Activated CD8-positive, alpha-beta memory T cell treated with anti-CD3 and anti-CD28 coated beads, Interleukin-2, amount 10 ng/mL, durations not matched to agents 7 days and 5 days (primary cell): ENCODE results near the gene MAST4. TPM values are rescaled to one million over a fixed set of nuclear protein-coding genes. Genes with fewer than 3 reads are reported as not detected.

Experiments used
- ATAC-seq: fragments of 150-1000 bp; cut with Tn5 transposase; one replicate; pipeline ENCODE4 v1.10.0; 2021; ENCODE audit warnings: moderate library complexity
- CTCF ChIA-PET: fragments of 350-600 bp; sonication (Branson Sonifier 250); formaldehyde crosslinking; loops from one replicate; lab custom pipeline; 2021; ENCODE audit warnings: antibody characterized with exemption; lab: Charles Lee
- DNase-seq: peaks from one replicate; pipeline ENCODE4 v3.0.0-alpha.2; 2020
- H3K27ac Mint-ChIP-seq: one replicate; pipeline ENCODE4 v1.8.0; 2021; ENCODE audit warnings: mild to moderate bottlenecking, mixed read lengths
- H3K27me3 Mint-ChIP-seq: one replicate; pipeline ENCODE4 v1.8.0; 2021; ENCODE audit warnings: mixed read lengths
- H3K36me3 Mint-ChIP-seq: one replicate; pipeline ENCODE4 v1.8.0; 2021; ENCODE audit warnings: mild to moderate bottlenecking, mixed read lengths
- H3K4me1 Mint-ChIP-seq: one replicate; pipeline ENCODE4 v1.8.0; 2021; ENCODE audit warnings: mixed read lengths
- H3K4me3 Mint-ChIP-seq: one replicate; pipeline ENCODE4 v1.8.0; 2021; ENCODE audit warnings: mild to moderate bottlenecking, moderate library complexity, mixed read lengths
- H3K9me3 Mint-ChIP-seq: one replicate; pipeline ENCODE4 v1.8.0; 2022; ENCODE audit warnings: low read depth, mixed read lengths
- total RNA-seq, 2 experiments: library from RNA; stranded (reverse); gene quantifications; one replicate each; pipeline ENCODE4 v1.2.3, GENCODE V29; 2021

The MAST4 gene
- total RNA-seq, 2 experiments from 2014 or later: 21.6 to 25.2 TPM

GRCh38 chr5:67193439-67193807 is 597.2 kb downstream of the MAST4 start:
- peaks cover 17% of the 10 kb centered on the region for H3K36me3 Mint-ChIP-seq
- ATAC-seq: no peak
- H3K9me3 Mint-ChIP-seq: no peaks in the 10 kb centered on the region
- H3K4me3 Mint-ChIP-seq: no peak overlapping the region
- H3K27me3 Mint-ChIP-seq: no peaks in the 10 kb centered on the region
- DNase-seq: no peak
- CTCF ChIA-PET: interaction anchor here (1.2 to 1.6 kb wide), 3 partner anchors 10 to 24 kb away, joined by 3 read pairs; no protein-coding TSS in a partner anchor
- peaks cover 20% of the 10 kb centered on the region for H3K4me1 Mint-ChIP-seq
- no peak overlapping the region for H3K27ac Mint-ChIP-seq

- no peaks in the 10 kb centered on the region for H3K27me3 Mint-ChIP-seq
- peaks cover 4% of the 10 kb centered on the region for H3K9me3 Mint-ChIP-seq
- H3K27ac Mint-ChIP-seq: no peak overlapping the region
- H3K4me3 Mint-ChIP-seq: no peak overlapping the region
- peaks cover 21% of the 10 kb centered on the region for H3K4me1 Mint-ChIP-seq
- ATAC-seq (no peak), DNase-seq (no peak)
- CTCF ChIA-PET: interaction anchor here (1.2 to 1.3 kb wide), 2 partner anchors 9 to 25 kb away, joined by 3 read pairs; no protein-coding TSS in a partner anchor
- H3K36me3 Mint-ChIP-seq: peaks cover 22% of the 10 kb centered on the region
Measured at GRCh38 chr5:67194166-67194565, 598.0 kb downstream of the MAST4 start.

DNA sequence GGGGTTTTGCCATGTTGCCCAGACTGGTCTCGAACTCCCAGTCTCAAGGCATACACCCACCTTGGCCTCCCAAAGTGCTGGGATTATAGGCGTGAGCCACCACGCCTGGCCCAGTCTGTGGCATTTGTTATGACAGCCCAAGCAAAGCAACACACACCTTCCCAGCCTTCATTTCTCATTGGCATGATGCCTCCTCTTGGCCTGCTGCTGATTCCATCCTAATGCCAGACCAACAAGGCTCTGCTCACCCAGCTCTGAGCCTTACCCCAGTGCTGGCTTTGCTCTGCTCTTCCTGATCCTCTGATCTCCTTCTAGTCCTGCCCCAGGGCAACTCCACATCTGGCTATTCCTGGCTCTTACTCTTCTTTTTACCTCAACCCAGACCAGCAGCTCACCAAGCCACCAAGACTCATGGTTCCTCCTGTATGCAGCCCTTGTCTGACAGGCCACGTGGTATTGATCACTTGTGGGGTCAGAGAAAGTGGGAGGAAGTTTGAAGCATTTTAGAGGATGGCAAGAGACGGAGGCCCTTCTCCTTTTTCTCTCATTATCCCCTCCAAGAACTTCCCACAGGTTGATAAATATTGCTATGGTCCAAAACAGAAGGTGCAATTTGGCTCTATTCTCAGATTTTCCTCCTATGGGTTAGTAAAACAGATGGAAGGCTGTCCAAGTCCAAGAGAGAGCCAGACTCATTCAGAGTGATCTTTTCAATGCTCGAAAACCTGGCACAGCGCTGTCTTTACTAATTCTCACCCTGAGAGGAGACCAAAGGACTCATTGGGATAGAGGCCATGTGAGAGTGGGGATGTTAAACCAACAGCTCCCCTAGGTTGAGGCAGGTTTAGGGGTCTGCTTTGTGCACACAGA is 599.4 kb downstream of the MAST4 start:
- Mint-ChIP-seq H3K4me3 (no peak overlapping the region), H3K4me1 (peaks cover 33% of the 10 kb centered on the region), H3K27ac (no peak overlapping the region), H3K9me3 (peaks cover 4% of the 10 kb centered on the region), H3K36me3 (peaks cover 28% of the 10 kb centered on the region), H3K27me3 (no peaks in the 10 kb centered on the region)
- CTCF ChIA-PET: interaction anchor here (24.1 kb wide), 1 partner anchor 33 kb away, joined by 521 read pairs; no protein-coding TSS in a partner anchor
- DNase-seq: no peak
- no peak for ATAC-seq

- H3K36me3 Mint-ChIP-seq: peaks cover 35% of the 10 kb centered on the region
- CTCF ChIA-PET: interaction anchor here (1.1 to 24.1 kb wide), 4 partner anchors 11 to 34 kb away, joined by 3 to 521 read pairs (median 4); no protein-coding TSS in a partner anchor
- ATAC-seq (no peak), DNase-seq (no peak)
- peaks cover 42% of the 10 kb centered on the region for H3K4me1 Mint-ChIP-seq
- no peaks in the 10 kb centered on the region for H3K27me3 Mint-ChIP-seq
- H3K9me3 Mint-ChIP-seq: peaks cover 5% of the 10 kb centered on the region
- no peak within 1 kb of the TSS for H3K4me3 Mint-ChIP-seq
- no peak within 1 kb of the TSS for H3K27ac Mint-ChIP-seq
Measured at GRCh38 chr5:67196537-67197059, 600.4 kb downstream of the MAST4 start, which contains the start of gene CD180. CD180 (minus strand) TSS chr5:67196799; CDS start chr5:67196641, 158 bp downstream.

DNA sequence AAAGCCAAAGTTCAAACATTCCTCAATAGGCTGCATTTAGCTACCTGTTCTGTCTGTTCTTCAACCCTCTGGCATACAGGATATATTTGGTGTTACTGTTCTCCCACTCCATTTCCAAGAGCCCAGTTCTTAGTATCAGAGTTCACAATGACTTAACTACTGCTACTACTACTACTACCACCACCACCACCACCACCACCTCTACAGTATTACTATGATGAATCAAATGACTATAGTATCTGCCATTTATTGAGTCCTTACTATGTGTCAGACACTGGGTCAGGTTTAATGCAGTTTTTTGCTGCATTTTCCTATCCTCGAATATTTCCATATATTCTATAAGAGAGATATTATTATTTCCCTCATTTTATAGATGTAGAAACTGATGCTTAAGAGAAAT is 601.3 kb downstream of the MAST4 start:
- Mint-ChIP-seq H3K9me3 (peaks cover 5% of the 10 kb centered on the region), H3K4me1 (peaks cover 50% of the 10 kb centered on the region), H3K27me3 (no peaks in the 10 kb centered on the region), H3K27ac (no peak overlapping the region), H3K4me3 (no peak overlapping the region), H3K36me3 (peaks cover 37% of the 10 kb centered on the region)
- CTCF ChIA-PET: interaction anchor here (1.1 to 24.1 kb wide), 5 partner anchors 8 to 35 kb away, joined by 3 to 521 read pairs (median 4); no protein-coding TSS in a partner anchor
- DNase-seq (no peak), ATAC-seq (peak; percentile 39)

DNA sequence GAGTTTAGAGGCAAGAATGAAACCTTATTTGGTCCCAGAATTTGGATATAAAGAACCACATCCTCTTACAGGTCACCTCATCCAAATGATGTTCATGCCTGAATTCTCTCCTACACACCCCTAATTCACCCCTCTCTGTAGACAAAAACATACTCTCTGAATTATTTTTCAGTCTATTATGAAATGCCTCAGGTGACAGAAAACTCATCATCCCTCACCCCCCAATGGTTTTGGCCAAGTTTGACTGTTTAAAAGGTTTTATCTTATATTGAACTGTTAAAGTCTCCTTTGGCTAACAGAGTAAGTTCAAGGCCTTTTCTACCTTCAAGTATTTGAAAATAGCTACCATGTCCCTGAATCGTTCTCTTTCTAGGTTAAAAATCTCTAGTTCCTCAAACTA is 602.7 kb downstream of the MAST4 start:
- Mint-ChIP-seq H3K36me3 (peaks cover 42% of the 10 kb centered on the region), H3K4me1 (peaks cover 62% of the 10 kb centered on the region), H3K4me3 (no peak overlapping the region), H3K9me3 (peaks cover 5% of the 10 kb centered on the region), H3K27ac (peak overlapping the region; percentile 80), H3K27me3 (no peaks in the 10 kb centered on the region)
- ATAC-seq: no peak
- no peak for DNase-seq
- CTCF ChIA-PET: interaction anchor here (1.4 to 24.1 kb wide), 2 partner anchors 17 to 36 kb away, joined by 3 to 521 read pairs; no protein-coding TSS in a partner anchor

DNA sequence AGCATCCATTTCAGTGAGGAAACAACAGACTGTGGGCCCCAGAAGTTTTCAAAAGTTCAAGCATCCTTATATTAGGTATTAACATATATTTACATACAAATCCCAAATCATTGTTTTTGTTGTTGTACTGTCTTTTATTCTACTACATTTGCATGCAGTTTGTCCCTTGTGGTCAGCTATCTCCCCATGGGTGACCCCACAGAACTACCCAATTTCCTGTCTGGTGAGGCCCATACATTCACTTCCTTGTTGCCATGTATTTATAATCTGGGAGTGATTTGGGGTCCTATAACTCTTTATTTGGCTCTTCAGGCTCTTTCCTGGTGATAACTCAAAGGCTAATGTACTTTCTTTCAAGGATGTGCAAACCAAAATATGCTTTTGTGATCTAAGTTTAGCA is 603.7 kb downstream of the MAST4 start:
- CTCF ChIA-PET: interaction anchor here (1.0 to 24.1 kb wide), 3 partner anchors 18 to 213 kb away, joined by 3 to 521 read pairs (median 3); no protein-coding TSS in a partner anchor
- Mint-ChIP-seq H3K27me3 (no peaks in the 10 kb centered on the region), H3K4me1 (peaks cover 71% of the 10 kb centered on the region), H3K4me3 (no peak overlapping the region), H3K36me3 (peaks cover 44% of the 10 kb centered on the region), H3K27ac (peak overlapping the region; percentile 80), H3K9me3 (peaks cover 5% of the 10 kb centered on the region)
- DNase-seq: peak; percentile 58
- no peak for ATAC-seq

DNA sequence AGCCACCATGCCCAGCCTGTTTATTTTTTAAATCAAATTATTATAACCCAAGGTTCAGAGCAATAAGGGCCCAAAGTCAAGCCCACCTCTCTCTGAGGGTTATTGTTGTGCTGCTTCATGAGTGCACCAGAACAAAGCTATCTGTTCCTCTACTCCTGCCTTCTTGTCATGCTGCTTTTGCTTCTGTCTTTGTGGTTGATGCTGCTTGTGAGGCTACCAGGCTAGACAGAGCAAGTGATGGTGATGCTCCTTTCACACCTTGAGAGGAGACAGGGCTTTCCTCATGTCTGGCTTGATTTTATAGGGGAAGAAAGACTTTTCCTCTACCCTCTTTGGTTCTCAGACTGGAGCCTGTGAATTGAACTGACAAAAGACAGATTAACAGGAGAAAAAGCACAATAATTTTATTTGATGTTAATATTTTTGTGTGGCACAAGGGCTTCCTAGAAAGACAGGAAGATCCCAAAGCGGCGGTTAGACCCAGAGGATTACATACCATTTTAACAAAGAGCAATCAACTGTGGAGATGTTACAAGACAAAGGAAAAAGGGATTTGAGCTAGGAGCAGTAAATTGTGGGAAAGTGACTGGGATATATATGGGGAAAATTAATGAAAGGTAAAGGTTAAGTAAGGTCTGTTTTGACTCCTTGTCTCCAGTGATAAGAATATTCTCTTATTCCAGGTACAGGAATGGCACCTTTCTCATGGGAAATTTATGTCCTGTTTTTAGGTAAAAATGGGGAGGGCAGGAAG is 604.8 kb downstream of the MAST4 start:
- CTCF ChIA-PET: interaction anchor here (24.1 kb wide), 1 partner anchor 38 kb away, joined by 521 read pairs; no protein-coding TSS in a partner anchor
- Mint-ChIP-seq H3K4me1 (peaks cover 82% of the 10 kb centered on the region), H3K27ac (peak overlapping the region; percentile 60), H3K4me3 (no peak overlapping the region), H3K9me3 (peaks cover 5% of the 10 kb centered on the region), H3K36me3 (peaks cover 47% of the 10 kb centered on the region), H3K27me3 (no peaks in the 10 kb centered on the region)
- DNase-seq (no peak), ATAC-seq (peak; percentile 43)

DNA sequence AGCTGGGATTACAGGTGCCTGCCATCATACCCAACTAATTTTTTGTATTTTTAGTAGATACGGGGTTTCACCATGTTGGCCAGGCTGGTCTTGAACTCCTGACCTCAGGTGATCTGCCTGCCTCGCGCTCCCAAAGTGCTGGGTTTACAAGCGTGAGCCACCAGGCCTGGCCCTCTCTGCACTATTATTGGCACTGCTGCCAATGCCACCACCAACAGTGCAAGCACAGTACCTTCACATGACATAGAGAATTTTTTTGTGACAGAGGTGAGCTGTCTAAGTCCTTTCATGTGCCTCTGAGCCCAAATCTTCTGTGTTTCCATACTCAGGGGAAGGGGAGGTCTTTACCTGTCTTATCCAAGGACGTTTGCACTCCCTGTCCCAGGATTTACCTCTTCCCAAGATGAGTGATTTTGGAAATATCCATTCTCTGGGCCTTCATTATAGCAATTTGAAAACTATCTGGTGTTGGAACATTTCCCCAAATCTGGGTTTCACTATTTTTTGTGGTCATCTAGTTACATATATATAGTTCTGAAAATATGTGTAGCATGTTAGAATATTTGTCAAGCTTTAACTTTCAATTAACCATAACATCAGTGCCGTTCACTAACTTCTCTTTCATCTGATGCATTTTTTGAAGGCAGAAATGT is 605.8 kb downstream of the MAST4 start:
- DNase-seq (no peak), ATAC-seq (no peak)
- no peak overlapping the region for H3K4me3 Mint-ChIP-seq
- peaks cover 92% of the 10 kb centered on the region for H3K4me1 Mint-ChIP-seq
- CTCF ChIA-PET: interaction anchor here (0.6 to 24.1 kb wide), 2 partner anchors 19 to 39 kb away, joined by 3 to 521 read pairs; no protein-coding TSS in a partner anchor
- H3K9me3 Mint-ChIP-seq: peaks cover 5% of the 10 kb centered on the region
- peaks cover 51% of the 10 kb centered on the region for H3K36me3 Mint-ChIP-seq
- peaks cover 2% of the 10 kb centered on the region for H3K27me3 Mint-ChIP-seq
- peak overlapping the region; percentile 63 for H3K27ac Mint-ChIP-seq

GRCh38 chr5:67202828-67203227 is 606.6 kb downstream of the MAST4 start:
- CTCF ChIA-PET: interaction anchor here (24.1 kb wide), 1 partner anchor 40 kb away, joined by 521 read pairs; no protein-coding TSS in a partner anchor
- H3K4me3 Mint-ChIP-seq: no peak overlapping the region
- peaks cover 94% of the 10 kb centered on the region for H3K4me1 Mint-ChIP-seq
- no peak for DNase-seq
- H3K36me3 Mint-ChIP-seq: peaks cover 51% of the 10 kb centered on the region
- H3K27me3 Mint-ChIP-seq: peaks cover 2% of the 10 kb centered on the region
- no peak for ATAC-seq
- H3K9me3 Mint-ChIP-seq: peaks cover 5% of the 10 kb centered on the region
- peak overlapping the region; percentile 80 for H3K27ac Mint-ChIP-seq

GRCh38 chr5:67203701-67204074 is 607.5 kb downstream of the MAST4 start:
- Mint-ChIP-seq H3K27me3 (peaks cover 2% of the 10 kb centered on the region), H3K27ac (peak overlapping the region; percentile 93), H3K9me3 (peaks cover 4% of the 10 kb centered on the region)

DNA sequence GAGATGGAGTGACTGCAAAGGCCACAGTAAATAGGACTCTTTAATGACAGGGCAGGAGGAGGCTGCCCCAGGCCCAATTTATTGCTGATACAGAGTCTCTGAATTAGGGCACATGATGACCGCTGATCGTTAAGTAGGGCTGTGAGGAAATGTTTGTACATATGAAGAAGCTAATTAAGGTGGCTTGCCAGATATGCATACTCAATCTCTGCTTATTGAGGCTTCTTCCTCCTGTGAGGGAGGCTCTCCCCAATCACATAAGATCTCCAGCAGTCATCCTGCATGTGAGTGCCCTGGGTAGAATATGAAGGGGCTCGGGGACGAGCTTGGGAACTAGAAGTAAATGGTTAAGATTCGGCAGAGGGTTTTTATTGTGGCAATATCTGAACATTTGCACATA is 608.6 kb downstream of the MAST4 start:
- Mint-ChIP-seq H3K27me3 (peaks cover 2% of the 10 kb centered on the region), H3K4me3 (no peak overlapping the region), H3K36me3 (peaks cover 34% of the 10 kb centered on the region), H3K9me3 (peaks cover 2% of the 10 kb centered on the region), H3K4me1 (peaks cover 93% of the 10 kb centered on the region), H3K27ac (peak overlapping the region; percentile 93)
- no peak for DNase-seq
- CTCF ChIA-PET: interaction anchor here (1.0 to 24.1 kb wide), 4 partner anchors 11 to 42 kb away, joined by 4 to 521 read pairs (median 6); no protein-coding TSS in a partner anchor
- ATAC-seq: no peak

More at GRCh38 chr5:67203701-67204074, 607.5 kb downstream of the MAST4 start:
- no peak for ATAC-seq
- H3K36me3 Mint-ChIP-seq: peaks cover 43% of the 10 kb centered on the region
- no peak for DNase-seq
- peaks cover 93% of the 10 kb centered on the region for H3K4me1 Mint-ChIP-seq
- no peak overlapping the region for H3K4me3 Mint-ChIP-seq
- CTCF ChIA-PET: interaction anchor here (0.7 to 24.1 kb wide), 5 partner anchors 10 to 41 kb away, joined by 3 to 521 read pairs (median 4); no protein-coding TSS in a partner anchor
